SJCRH30 (cell line): Measurements from ENCODE around the gene GGTA1. TPM values are rescaled to one million over a fixed set of nuclear protein-coding genes. Genes with fewer than 3 reads are reported as not detected.
A peak's percentile ranks its signal among the peaks of the same experiment; 100 is the strongest.
"Not testable (repeated sequence)": the region's sequence is repeated elsewhere in the genome, so short reads cannot be mapped to it uniquely, and the experiment has no call there.

Source experiments
- DNase-seq, 2 experiments: peaks; one replicate each; pipeline ENCODE4 v3.0.0-alpha.2; 2015 to 2020
- H3K27ac ChIP-seq: fragments of 250-450 bp; sonication (Bioruptor Pico); 2 replicates; pipeline ENCODE4 v1.5.1; 2020; ENCODE audit warnings: mild to moderate bottlenecking, moderate library complexity
- H3K27me3 ChIP-seq: fragments of 250-450 bp; sonication (Bioruptor Pico); 2 replicates; pipeline ENCODE4 v1.5.1; 2020; ENCODE audit warnings: mild to moderate bottlenecking, moderate library complexity
- H3K36me3 ChIP-seq: fragments of 250-450 bp; sonication (Bioruptor Pico); 2 replicates; pipeline ENCODE4 v1.5.1; 2020; ENCODE audit warnings: mild to moderate bottlenecking, moderate library complexity
- H3K4me1 ChIP-seq: fragments of 250-450 bp; sonication (Bioruptor Pico); 2 replicates; pipeline ENCODE4 v1.5.1; 2020; ENCODE audit warnings: mild to moderate bottlenecking, moderate library complexity
- H3K4me3 ChIP-seq: fragments of 250-450 bp; sonication (Bioruptor Pico); 2 replicates; pipeline ENCODE4 v1.5.1; 2020; ENCODE audit warnings: mild to moderate bottlenecking, moderate library complexity
- H3K9me3 ChIP-seq: fragments of 250-450 bp; sonication (Bioruptor Pico); replicated peaks from 2 replicates; pipeline ENCODE4 v1.5.1; 2020; ENCODE audit warnings: mild to moderate bottlenecking, moderate library complexity
- total RNA-seq: library from RNA; depleted of rRNA; stranded (reverse); fragments of >200 nt; shearing (Covaris generic); gene quantifications from 2 replicates; pipeline ENCODE4 v1.2.3, GENCODE V29; 2014

Gene GGTA1
- total RNA-seq, 1 experiment from 2014 or later, result not detected

- no peak overlapping the region for H3K4me3 ChIP-seq
- H3K36me3 ChIP-seq, result no peaks in the 10 kb centered on the region
- H3K27me3 ChIP-seq, result no peaks in the 10 kb centered on the region; the same call in 1 of the 2 replicates
- no peaks in the 10 kb centered on the region for H3K9me3 ChIP-seq
- H3K4me1 ChIP-seq, result peaks cover 1% of the 10 kb centered on the region
- DNase-seq, result no peak
- no peak overlapping the region for H3K27ac ChIP-seq
Measured at GRCh38 chr9:121485623-121486022, 14.0 kb downstream of the GGTA1 start.

GRCh38 chr9:121484651-121485446 lies 14.8 kb downstream of the GGTA1 start:
- Histone ChIP-seq H3K27ac (no peak overlapping the region), H3K4me3 (no peak overlapping the region), H3K36me3 (no peaks in the 10 kb centered on the region), H3K27me3 (no peaks in the 10 kb centered on the region; the same call in 1 of the 2 replicates), H3K9me3 (no peaks in the 10 kb centered on the region), H3K4me1 (no peaks in the 10 kb centered on the region)
- no peak for DNase-seq

- DNase-seq, result no peak
- Histone ChIP-seq H3K4me3 (no peak overlapping the region), H3K27ac (no peak overlapping the region), H3K27me3 (no peaks in the 10 kb centered on the region; the same call in 1 of the 2 replicates), H3K9me3 (no peaks in the 10 kb centered on the region), H3K36me3 (no peaks in the 10 kb centered on the region), H3K4me1 (no peaks in the 10 kb centered on the region)
Measured at GRCh38 chr9:121483473-121484031, 16.1 kb downstream of the GGTA1 start.

- no peaks in the 10 kb centered on the region; the same call in 1 of the 2 replicates for H3K27me3 ChIP-seq
- H3K36me3 ChIP-seq, result no peaks in the 10 kb centered on the region
- DNase-seq, result no peak
- no peaks in the 10 kb centered on the region for H3K4me1 ChIP-seq
- no peak overlapping the region for H3K27ac ChIP-seq
- no peaks in the 10 kb centered on the region for H3K9me3 ChIP-seq
- H3K4me3 ChIP-seq, result no peak overlapping the region
Measured at GRCh38 chr9:121483049-121483448, 16.6 kb downstream of the GGTA1 start.

- Histone ChIP-seq H3K4me1 (no peaks in the 10 kb centered on the region), H3K4me3 (peak overlapping the region; percentile 30; the same call in 1 of the 2 replicates), H3K27ac (no peak overlapping the region), H3K27me3 (no peaks in the 10 kb centered on the region; the same call in 1 of the 2 replicates), H3K9me3 (no peaks in the 10 kb centered on the region), H3K36me3 (no peaks in the 10 kb centered on the region)
- DNase-seq, result peak; percentile 32 to 54
Measured at GRCh38 chr9:121478816-121479676, 20.6 kb downstream of the GGTA1 start.

GRCh38 chr9:121476156-121476555 lies 23.5 kb downstream of the GGTA1 start:
- Histone ChIP-seq H3K36me3 (no peaks in the 10 kb centered on the region), H3K27me3 (peaks cover 3% of the 10 kb centered on the region; the same call in 1 of the 2 replicates), H3K4me1 (no peaks in the 10 kb centered on the region), H3K27ac (no peak overlapping the region), H3K4me3 (no peak overlapping the region), H3K9me3 (no peaks in the 10 kb centered on the region)
- no peak for DNase-seq

- Histone ChIP-seq H3K27me3 (peaks cover 11% of the 10 kb centered on the region), H3K4me1 (no peaks in the 10 kb centered on the region), H3K4me3 (no peak overlapping the region), H3K27ac (no peak overlapping the region), H3K9me3 (no peaks in the 10 kb centered on the region), H3K36me3 (no peaks in the 10 kb centered on the region)
- no peak for DNase-seq
Measured at GRCh38 chr9:121474231-121474947, 25.3 kb downstream of the GGTA1 start.

- H3K27me3 ChIP-seq, result peaks cover 11% of the 10 kb centered on the region
- H3K27ac ChIP-seq, result no peak overlapping the region
- DNase-seq, result no peak
- H3K4me1 ChIP-seq, result no peaks in the 10 kb centered on the region
- no peaks in the 10 kb centered on the region for H3K36me3 ChIP-seq
- H3K9me3 ChIP-seq, result no peaks in the 10 kb centered on the region
- H3K4me3 ChIP-seq, result no peak overlapping the region
Measured at GRCh38 chr9:121473229-121473628, 26.4 kb downstream of the GGTA1 start.

GRCh38 chr9:121472446-121472845 lies 27.2 kb downstream of the GGTA1 start:
- no peak for DNase-seq
- no peak overlapping the region for H3K4me3 ChIP-seq
- H3K36me3 ChIP-seq, result no peaks in the 10 kb centered on the region
- H3K4me1 ChIP-seq, result no peaks in the 10 kb centered on the region
- H3K9me3 ChIP-seq, result no peaks in the 10 kb centered on the region
- no peak overlapping the region for H3K27ac ChIP-seq
- peaks cover 11% of the 10 kb centered on the region for H3K27me3 ChIP-seq

GRCh38 chr9:121466142-121466541 lies 33.5 kb downstream of the GGTA1 start:
- Histone ChIP-seq H3K4me1 (no peaks in the 10 kb centered on the region), H3K4me3 (no peak overlapping the region), H3K27me3 (peaks cover 14% of the 10 kb centered on the region), H3K9me3 (no peaks in the 10 kb centered on the region), H3K27ac (no peak overlapping the region), H3K36me3 (no peaks in the 10 kb centered on the region)
- DNase-seq, result no peak

- DNase-seq, result no peak
- H3K4me3 ChIP-seq, result no peak overlapping the region
Measured at GRCh38 chr9:121464968-121465367, 34.7 kb downstream of the GGTA1 start.

GRCh38 chr9:121463026-121463807 lies 36.4 kb downstream of the GGTA1 start:
- no peak overlapping the region for H3K27ac ChIP-seq
- peak; percentile 45 to 75 for DNase-seq
- H3K4me1 ChIP-seq, result no peaks in the 10 kb centered on the region; the same call in none of the 2 replicates
- no peaks in the 10 kb centered on the region for H3K36me3 ChIP-seq
- H3K4me3 ChIP-seq, result no peak overlapping the region
- peaks cover 6% of the 10 kb centered on the region for H3K27me3 ChIP-seq
- no peaks in the 10 kb centered on the region for H3K9me3 ChIP-seq

More at GRCh38 chr9:121464968-121465367, 34.7 kb downstream of the GGTA1 start:
- peaks cover 8% of the 10 kb centered on the region for H3K27me3 ChIP-seq
- H3K9me3 ChIP-seq, result no peaks in the 10 kb centered on the region
- H3K27ac ChIP-seq, result no peak overlapping the region
- no peaks in the 10 kb centered on the region for H3K4me1 ChIP-seq
- H3K36me3 ChIP-seq, result no peaks in the 10 kb centered on the region

GRCh38 chr9:121459513-121459912 lies 40.1 kb downstream of the GGTA1 start:
- H3K27me3 ChIP-seq, result peaks cover 3% of the 10 kb centered on the region

GRCh38 chr9:121458449-121458848 lies 41.2 kb downstream of the GGTA1 start:
- not testable (repeated sequence) for H3K4me3 ChIP-seq, H3K9me3 ChIP-seq, H3K27ac ChIP-seq, H3K36me3 ChIP-seq, DNase-seq, H3K27me3 ChIP-seq
- peaks cover 25% of the 10 kb centered on the region for H3K4me1 ChIP-seq

More at GRCh38 chr9:121459513-121459912, 40.1 kb downstream of the GGTA1 start:
- no peak for DNase-seq
- no peak overlapping the region for H3K4me3 ChIP-seq
- H3K4me1 ChIP-seq, result peaks cover 25% of the 10 kb centered on the region
- no peaks in the 10 kb centered on the region for H3K9me3 ChIP-seq
- no peak overlapping the region for H3K27ac ChIP-seq
- no peaks in the 10 kb centered on the region for H3K36me3 ChIP-seq
